ENCODE results near the gene NGRN.

Gene NGRN, protein sequence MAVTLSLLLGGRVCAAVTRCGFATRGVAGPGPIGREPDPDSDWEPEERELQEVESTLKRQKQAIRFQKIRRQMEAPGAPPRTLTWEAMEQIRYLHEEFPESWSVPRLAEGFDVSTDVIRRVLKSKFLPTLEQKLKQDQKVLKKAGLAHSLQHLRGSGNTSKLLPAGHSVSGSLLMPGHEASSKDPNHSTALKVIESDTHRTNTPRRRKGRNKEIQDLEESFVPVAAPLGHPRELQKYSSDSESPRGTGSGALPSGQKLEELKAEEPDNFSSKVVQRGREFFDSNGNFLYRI

GRCh38 chr15:90265271-90266060 lies at the start of gene NGRN:
Gene NGRN (plus strand): TSS chr15:90265672. CDS start chr15:90265713, 41 bp downstream.
- peak; percentile 84 for DNase-seq (ENCODE audit: low read depth in 2 of 2)

GRCh38 chr15:90217671-90218394 lies 47.6 kb upstream of the NGRN start:
- DNase-seq (ENCODE audit: low read depth in 2 of 2): no peak

DNA sequence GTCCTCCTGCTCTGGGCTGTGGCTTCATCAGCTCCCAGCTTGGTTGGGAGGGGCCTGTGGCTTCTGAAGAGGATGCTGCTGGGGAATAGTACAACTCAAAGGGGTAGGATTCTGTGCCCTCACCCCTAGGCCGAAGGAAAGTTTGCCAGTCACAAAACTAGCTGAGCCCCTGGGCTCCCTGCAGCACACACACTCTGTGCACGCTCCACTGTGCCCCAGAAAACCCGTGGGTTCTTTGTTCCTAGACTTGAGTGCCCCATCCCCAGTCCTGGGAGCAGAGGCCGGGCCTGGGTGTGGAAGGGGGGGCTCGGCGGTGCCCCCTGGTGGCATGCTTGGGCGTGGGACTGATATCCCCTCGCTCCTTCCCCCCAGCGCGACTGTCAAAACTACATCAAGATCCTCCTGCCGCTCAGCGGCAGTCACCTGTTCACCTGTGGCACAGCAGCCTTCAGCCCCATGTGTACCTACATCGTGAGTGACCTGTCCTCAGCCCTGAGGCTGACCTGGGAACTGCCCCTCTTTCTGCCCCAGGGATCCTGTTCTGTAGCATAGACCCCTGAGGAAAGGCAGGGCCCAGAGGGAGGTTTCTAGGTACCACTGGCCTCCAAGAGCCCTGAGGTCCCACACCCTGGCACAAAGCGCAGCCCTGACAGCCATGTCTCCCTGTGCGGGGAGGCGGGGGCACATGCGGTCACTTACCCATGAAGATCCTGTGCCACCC lies 45.9 kb upstream of the NGRN start:
- peak in 1 of 2 donors; percentile 41 for DNase-seq (ENCODE audit: low read depth in 2 of 2)

DNA sequence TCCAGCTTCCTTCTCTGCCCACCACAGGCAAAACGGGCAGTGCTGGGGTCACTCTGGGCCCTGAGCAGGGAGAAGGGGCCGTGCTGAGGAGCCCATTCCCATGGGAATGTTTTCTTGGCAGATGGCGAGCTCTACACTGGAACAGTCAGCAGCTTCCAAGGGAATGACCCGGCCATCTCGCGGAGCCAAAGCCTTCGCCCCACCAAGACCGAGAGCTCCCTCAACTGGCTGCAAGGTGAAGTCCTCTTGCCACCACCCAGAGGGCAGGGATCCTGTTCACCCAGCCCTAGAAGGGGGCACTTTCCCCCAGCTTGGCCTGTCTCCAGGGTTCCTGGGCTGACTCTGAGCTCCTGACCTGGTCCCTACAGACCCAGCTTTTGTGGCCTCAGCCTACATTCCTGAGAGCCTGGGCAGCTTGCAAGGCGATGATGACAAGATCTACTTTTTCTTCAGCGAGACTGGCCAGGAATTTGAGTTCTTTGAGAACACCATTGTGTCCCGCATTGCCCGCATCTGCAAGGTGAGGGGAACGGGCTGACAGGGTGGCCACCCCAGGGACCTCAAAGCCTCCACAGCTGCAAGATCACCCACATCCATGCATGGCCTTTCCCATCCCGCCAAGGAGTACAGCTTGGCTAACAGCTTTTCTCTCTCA lies 44.1 kb upstream of the NGRN start:
- DNase-seq (ENCODE audit: low read depth in 2 of 2): no peak

DNA sequence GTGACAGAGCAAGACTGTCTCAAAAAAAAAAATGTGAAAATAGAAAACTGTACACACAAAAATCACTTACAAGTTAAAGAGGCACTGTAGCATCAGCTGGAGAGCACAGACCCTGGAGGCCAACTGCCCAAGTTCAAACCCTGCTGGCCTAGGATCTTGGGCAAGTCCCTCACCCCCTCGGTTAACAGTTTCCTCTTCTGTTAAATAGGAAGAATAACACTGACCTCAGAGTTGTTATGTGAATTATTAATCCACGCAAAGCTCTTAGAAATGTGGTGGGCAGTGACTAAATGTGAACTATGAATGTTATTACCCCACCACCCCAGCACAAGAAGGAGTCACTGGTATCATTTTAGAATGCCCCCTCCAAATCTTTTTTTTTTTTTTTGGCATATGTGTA lies 42.9 kb upstream of the NGRN start:
- no peak for DNase-seq (ENCODE audit: low read depth in 2 of 2)

GRCh38 chr15:90223441-90224165 lies 41.9 kb upstream of the NGRN start:
- no peak for DNase-seq (ENCODE audit: low read depth in 2 of 2)

DNA sequence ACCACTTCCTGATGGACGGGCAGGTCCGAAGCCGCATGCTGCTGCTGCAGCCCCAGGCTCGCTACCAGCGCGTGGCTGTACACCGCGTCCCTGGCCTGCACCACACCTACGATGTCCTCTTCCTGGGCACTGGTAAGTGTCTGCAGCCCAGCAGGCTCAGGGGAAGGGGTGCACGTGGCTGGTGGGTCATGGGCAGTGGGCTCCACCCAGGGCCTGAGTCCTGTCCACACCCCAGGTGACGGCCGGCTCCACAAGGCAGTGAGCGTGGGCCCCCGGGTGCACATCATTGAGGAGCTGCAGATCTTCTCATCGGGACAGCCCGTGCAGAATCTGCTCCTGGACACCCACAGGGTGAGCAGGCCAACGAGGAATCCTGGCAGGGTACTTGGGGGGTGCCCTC lies 40.4 kb upstream of the NGRN start:
- no peak for DNase-seq (ENCODE audit: low read depth in 2 of 2)

DNA sequence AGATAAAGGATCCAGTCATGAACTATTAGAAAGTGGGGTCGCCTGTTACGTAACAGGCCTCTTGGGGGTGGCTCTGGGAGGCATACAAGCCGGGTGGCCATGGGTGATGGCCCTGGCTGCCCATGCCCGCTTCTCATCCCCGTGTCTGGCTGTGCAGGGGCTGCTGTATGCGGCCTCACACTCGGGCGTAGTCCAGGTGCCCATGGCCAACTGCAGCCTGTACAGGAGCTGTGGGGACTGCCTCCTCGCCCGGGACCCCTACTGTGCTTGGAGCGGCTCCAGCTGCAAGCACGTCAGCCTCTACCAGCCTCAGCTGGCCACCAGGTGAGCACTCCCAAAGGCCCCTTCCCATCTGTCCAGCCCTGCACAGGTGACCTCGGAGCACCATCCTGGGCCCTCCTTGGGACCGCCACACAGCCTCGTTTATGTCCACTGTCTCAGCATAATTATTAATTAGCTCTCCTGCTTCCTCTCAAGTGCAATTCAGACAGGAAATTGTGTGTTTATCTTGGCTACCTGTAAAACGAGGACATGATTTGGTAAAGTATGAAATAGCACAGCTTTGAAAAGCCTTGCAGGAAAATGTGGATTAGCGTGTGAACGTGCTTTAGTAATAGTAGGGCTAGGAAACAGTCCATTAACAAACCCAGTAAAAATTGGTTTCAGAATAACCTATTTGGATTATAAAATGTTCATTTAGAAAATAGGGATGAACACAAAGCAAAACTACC lies 39.8 kb upstream of the NGRN start:
- DNase-seq (ENCODE audit: low read depth in 2 of 2): no peak

DNA sequence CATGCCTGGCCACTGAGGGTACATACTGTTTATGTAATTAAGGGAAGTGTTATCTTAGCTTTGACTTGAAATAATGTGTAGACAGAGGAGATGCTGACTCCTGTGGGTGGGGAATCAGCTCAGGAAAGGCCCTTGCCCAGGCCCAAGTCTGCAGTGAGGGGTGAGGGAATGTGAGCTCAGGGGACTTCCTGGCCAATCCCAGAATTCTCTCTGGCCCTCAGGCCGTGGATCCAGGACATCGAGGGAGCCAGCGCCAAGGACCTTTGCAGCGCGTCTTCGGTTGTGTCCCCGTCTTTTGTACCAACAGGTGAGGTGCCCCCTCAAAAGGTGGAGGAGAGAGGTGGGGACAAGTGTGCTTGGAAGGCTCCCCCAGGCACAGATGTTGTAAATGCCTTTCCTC lies 38.1 kb upstream of the NGRN start:
- no peak for DNase-seq (ENCODE audit: low read depth in 2 of 2)

- DNase-seq (ENCODE audit: low read depth in 2 of 2): no peak
Observed at GRCh38 chr15:90227816-90228772, 37.4 kb upstream of the NGRN start.

- no peak for DNase-seq (ENCODE audit: low read depth in 2 of 2)
Observed at GRCh38 chr15:90228960-90229359, 36.5 kb upstream of the NGRN start.

DNA sequence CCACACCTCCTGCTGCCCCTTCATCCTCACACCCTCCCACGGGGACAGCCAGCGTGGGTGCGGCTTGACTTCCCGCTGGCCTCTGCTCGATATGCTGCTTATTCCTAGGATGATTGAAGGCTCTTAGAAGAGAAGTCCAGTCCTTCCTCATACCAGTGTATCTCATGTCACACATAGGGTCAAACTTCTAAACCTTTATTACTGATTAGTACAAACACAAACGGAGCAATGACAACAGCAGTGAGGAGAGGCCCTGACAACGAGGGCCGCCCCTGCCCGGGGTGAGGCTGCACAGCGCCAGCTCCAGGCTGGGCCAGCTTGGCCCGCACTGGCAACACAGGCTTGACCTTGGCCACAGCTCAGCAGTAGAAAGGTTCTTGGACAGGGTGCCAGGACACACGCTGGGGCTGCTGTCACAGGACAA lies 35.4 kb upstream of the NGRN start:
- DNase-seq (ENCODE audit: low read depth in 2 of 2): no peak

- no peak for DNase-seq (ENCODE audit: low read depth in 2 of 2)
Observed at GRCh38 chr15:90230610-90231009, 34.9 kb upstream of the NGRN start.

DNA sequence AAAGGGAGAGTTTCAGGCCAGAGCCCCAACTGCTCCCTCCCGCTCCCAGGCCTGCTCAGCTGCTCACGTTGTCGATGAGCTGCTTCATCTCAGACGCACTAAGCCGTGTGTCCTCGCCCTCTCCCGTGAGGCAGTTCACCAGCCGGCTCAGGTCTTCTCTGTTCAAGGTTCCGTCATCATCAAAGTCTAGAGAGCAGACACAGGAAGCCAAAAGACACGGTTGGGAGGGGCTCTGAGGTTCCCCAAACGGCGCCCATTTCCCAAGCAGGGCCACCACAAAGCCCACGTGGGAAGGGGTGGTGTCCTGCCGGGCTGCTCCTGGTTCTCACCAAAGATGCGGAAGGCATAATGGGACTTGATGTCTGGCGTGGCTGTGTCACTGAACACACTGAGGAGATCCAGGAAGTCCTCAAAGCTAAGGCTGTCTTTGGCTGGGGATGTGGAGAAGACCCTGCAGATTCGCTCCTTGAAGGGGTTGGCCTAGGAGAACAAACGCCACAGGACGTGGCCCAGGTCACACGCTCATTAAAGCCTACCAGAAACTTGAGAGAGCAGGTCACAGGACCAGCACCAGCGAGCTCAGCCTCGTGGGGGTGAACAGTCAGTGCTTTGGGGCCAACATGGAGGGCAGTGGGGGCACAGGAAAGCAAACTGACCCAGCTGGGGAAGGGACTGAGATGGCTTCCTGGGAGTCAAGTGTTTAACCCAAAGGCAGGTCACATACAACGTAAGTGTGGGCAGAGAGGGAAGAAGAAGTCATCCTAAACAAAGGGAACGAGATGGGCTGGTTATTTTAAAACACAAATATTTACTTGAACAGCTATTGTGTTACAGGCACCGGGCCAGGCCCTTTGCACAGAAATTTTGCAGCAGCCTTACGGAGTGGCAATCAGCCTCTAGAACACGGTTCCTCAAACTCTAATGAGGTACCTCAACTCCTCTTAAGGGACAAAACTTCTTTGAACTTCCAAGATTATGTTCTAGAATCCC lies 34.1 kb upstream of the NGRN start:
- peak; percentile 54 to 62 for DNase-seq (ENCODE audit: low read depth in 2 of 2)

GRCh38 chr15:90232196-90232595 lies 33.3 kb upstream of the NGRN start:
- DNase-seq (ENCODE audit: low read depth in 2 of 2): no peak

DNA sequence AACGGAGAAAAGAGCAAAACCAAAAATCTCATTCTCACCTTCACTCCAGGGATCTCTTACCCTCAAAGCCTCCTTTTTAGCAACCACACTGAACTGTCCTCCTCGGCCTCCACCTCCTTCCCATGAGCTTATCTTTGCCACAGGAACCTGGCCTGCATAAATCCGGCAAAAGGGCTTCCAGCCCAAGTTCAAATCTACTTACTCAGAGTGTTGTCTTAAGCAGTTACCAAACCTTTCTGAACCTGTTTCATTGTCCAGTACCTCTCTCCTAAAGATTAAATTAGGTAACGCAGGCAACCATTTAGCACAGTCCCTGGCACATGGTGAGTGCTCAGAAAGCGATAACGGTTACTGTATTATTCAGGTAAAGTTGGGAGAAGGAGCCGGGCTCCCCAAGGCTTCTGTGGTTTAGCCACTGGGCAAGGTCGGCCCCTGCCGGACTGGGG lies 32.5 kb upstream of the NGRN start:
- DNase-seq (ENCODE audit: low read depth in 2 of 2): no peak

DNA sequence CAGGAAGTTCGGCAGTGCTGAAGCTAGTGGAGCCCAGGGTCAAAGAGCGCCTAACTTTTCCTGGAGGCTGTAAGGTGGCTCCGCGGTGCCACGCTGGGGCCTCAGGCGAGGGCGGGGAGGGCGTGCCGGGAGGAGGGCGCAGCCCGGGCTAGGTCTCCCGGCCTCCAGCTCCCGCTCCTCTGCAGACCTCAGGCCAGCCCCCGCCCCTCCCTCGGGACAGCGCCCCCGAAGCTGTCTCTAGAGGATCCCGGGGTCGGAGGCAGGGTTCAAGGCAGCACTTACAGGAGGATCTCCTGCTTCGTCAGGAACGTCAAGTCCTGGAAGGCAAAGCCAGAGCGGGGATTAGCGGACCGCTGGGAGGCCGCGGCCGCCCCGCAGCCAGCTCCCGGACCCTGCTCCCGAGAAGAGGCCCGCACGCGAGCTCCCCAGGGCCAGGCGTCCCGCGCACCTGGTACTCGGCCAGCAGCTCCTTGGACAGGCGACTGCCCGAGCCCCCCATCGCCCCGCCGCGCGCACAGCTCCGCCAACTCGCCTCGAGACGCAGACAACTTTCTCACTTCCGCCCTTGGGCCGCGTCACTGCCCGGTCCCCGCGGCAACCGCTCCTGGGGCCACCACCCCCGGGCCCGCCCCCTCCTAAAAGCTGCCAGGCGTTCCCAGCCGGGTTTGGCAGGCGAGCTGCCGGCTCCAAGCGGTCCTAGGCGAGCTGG lies 31.9 kb upstream of the NGRN start, which contains the start of gene CIB1:
Gene CIB1, minus strand, starts transcription at position 555 of the 709 bp plus-strand sequence. Its CDS starts 56 bp downstream, at position 499.
- peak; percentile 91 to 93 for DNase-seq (ENCODE audit: low read depth in 2 of 2)
